ENCODE data around the gene LYPLAL1.

Gene LYPLAL1

DNA sequence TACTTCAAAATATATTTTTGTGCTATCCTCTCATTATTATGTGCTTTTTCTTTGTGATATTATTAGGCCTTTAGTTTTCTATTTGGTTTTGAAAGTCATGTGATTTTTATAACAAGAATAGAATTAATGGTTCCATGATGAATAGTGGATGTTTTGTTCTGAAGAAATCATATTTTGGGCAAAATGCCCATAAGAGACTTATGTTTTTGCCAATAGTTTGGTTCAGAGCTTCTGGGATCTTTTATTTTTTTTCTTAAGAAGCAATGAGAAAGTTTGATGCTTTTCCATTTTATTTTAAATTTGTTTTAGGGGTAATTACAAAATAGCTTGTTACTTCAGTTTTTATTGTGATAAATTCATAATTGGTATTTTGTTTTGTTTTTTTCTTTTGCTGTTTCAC lies 49.8 kb downstream of the LYPLAL1 start:
- DNase-seq (ENCODE audit: extremely low read depth, low read depth): no peak
- TF ChIP-seq CTCF (IDR thresholded peaks at IDR 0.05; ENCODE audit: low read depth, low read length, missing control alignments): no peak
- H3K4me3 ChIP-seq (replicated peaks; ENCODE audit: low read depth, low read length): no peak overlapping the region

DNA sequence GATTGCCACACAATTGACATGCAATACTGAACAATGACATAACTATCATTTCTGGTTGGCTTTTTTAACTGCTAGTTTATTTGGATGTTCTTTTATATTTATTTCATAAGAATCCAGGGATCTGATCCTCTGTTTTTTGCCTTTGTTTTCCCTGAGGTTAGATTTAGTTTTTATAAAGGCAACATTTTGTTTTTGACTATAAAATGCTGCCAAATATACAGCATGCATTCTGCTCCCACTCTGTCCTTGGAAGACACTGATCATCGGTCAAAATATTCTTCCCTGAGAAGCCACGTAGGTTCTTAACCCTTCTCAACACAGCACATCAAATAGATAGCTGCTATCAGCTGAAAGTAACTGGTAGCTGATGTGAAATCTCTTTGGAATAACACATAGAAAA lies 52.5 kb downstream of the LYPLAL1 start:
- TF ChIP-seq CTCF (IDR thresholded peaks at IDR 0.05; ENCODE audit: low read depth, low read length, missing control alignments): no peak

DNA sequence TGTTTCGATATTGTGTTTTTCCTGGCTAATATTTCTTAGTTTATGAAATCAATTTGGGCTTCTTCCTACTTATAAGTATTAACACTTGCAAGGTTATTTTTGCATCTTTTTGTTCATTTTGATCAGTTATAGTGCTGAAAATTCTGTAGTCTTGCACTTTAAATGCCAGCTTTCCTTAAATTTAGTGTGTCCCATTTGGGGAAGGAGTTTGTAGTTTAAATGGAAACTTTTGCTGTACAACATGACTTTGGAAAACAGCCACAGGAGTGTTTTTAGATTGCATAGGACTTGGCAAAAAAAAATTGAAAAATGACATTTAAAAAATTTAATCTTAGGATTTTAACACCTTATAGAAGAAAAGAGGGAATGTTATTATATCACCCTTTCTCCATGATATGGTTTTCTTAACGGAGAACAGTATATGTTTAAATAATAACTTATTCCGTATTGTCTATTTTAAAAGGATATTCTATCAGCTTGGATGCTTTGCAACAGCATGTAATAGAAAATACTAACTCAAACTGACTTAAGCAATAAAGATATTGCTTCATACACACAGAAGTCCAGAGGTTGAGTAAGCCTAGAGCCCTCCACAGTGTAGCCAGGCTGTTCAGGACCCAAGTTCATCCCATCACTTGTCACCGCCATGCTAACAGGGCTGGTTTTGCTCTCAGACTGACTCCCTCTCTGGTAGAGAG lies 53.8 kb downstream of the LYPLAL1 start:
- no peak for DNase-seq (ENCODE audit: extremely low read depth, low read depth)
- no peak overlapping the region for H3K4me3 ChIP-seq (replicated peaks; ENCODE audit: low read depth, low read length)
- TF ChIP-seq CTCF (IDR thresholded peaks at IDR 0.05; ENCODE audit: low read depth, low read length, missing control alignments): no peak

More for the DNA sequence above, 52.5 kb downstream of the LYPLAL1 start:
- no peak overlapping the region for H3K4me3 ChIP-seq (replicated peaks; ENCODE audit: low read depth, low read length)
- DNase-seq (ENCODE audit: extremely low read depth, low read depth): no peak

GRCh38 chr1:219228058-219228419 lies 54.4 kb downstream of the LYPLAL1 start:
- no peak for TF ChIP-seq CTCF (IDR thresholded peaks at IDR 0.05; ENCODE audit: low read depth, low read length, missing control alignments)
- DNase-seq (ENCODE audit: extremely low read depth, low read depth): no peak
- no peak overlapping the region for H3K4me3 ChIP-seq (replicated peaks; ENCODE audit: low read depth, low read length)

DNA sequence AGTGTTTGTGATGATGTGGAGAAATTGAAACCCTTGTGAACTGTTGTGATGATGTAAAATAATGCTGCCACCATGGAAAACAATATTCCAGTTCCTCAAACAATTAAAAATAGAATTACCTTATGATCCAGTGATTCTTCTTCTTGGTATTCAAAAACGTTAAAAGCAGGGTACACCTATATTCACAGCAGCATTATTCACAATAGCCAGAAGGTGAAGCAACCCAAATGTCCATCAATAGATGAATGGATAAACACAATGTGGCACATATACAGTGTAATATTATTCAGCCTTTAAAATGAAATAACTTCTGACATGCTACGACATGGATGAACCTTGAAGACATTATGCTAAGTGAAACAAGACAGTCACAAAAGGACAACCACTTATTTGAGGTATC lies 59.2 kb downstream of the LYPLAL1 start:
- no peak for TF ChIP-seq CTCF (IDR thresholded peaks at IDR 0.05; ENCODE audit: low read depth, low read length, missing control alignments)
- no peak for DNase-seq (ENCODE audit: extremely low read depth, low read depth)
- no peak overlapping the region for H3K4me3 ChIP-seq (replicated peaks; ENCODE audit: low read depth, low read length)

DNA sequence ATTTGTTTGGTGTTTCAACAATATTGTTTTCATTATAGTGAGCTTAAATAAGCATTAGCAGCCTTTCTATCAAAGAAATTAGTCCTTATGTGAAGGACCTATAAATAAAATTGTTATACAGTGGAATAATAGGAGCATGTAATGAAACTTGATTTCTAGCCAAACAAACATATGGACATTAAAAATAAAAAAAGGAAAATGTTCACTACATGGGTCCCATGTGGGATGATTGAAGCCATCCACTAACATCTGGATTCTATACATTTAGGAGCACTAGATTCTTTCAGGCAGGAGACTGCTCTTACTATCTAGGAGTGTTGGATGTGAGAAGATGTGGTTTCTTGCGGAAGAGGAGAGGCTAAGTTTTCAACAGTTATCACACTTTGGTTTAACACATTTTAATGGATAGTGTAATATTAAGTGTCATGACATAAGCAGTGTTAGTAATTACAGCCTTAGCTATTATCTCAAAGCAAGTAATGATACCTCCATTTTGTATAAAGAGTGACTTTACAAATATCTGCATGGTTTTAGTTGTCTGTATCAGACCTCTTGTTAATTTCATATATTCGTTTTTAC lies 62.3 kb downstream of the LYPLAL1 start:
- H3K4me3 ChIP-seq (replicated peaks; ENCODE audit: low read depth, low read length): no peak overlapping the region
- TF ChIP-seq CTCF (IDR thresholded peaks at IDR 0.05; ENCODE audit: low read depth, low read length, missing control alignments): no peak
- DNase-seq (ENCODE audit: extremely low read depth, low read depth): no peak

Measured in HFF-Myc (cell line).